ENCODE data around the gene TBCE. TPM values are rescaled to one million over a fixed set of nuclear protein-coding genes. Genes with fewer than 3 reads are reported as not detected.

TBCE gene
- total and polyA plus RNA-seq, 9 of the 15 experiments (the other 6 are each of a cell fraction or from before 2014, with no cell fraction given) = 52.6 to 92.1 (median 82.1) TPM

- TF ChIP-seq LCOR (CRISPR knock-in tag; IDR thresholded peaks at IDR 0.05) (peak; percentile 25; the same call in 1 of the 2 replicates), ZNF274 (IDR thresholded peaks at IDR 0.05; ENCODE audit: borderline replicate concordance, low read depth, low read length) (no peak), XRCC4 (IDR thresholded peaks at IDR 0.05; ENCODE audit: extremely low read depth, insufficient read depth, insufficient read length) (no peak), TAL1 (IDR thresholded peaks at IDR 0.05) (no peak), PHF21A (IDR thresholded peaks at IDR 0.05; ENCODE audit: borderline replicate concordance, low read depth) (no peak), CREM (IDR thresholded peaks at IDR 0.05; ENCODE audit: low read depth) (no peak), HDAC1 (IDR thresholded peaks at IDR 0.05) (peak in 1 of 2 experiments; percentile 63; a peak in 2 of 4 replicates), ZNF445 (CRISPR knock-in tag; IDR thresholded peaks at IDR 0.05; ENCODE audit: low read depth) (no peak), THAP7 (CRISPR knock-in tag; IDR thresholded peaks at IDR 0.05) (no peak), ZFP36 (IDR thresholded peaks at IDR 0.05; ENCODE audit: low read depth, low read length, partially characterized antibody) (no peak), XRCC3 (IDR thresholded peaks at IDR 0.05) (no peak), SRSF9 (IDR thresholded peaks at IDR 0.05; ENCODE audit: borderline replicate concordance, low read depth, low read length) (no peak), SP1 (CRISPR knock-in tag; IDR thresholded peaks at IDR 0.05) (peak; percentile 6; the same call in 1 of the 2 replicates), ARID3A (IDR thresholded peaks at IDR 0.05; ENCODE audit: borderline replicate concordance, low read depth, low read length) (no peak), PATZ1 (CRISPR knock-in tag; IDR thresholded peaks at IDR 0.05; ENCODE audit: borderline replicate concordance) (peak; percentile 66; the same call in 1 of the 2 replicates), CXXC5 (CRISPR knock-in tag; IDR thresholded peaks at IDR 0.05) (no peak; the same call in 1 of the 2 replicates), ZSCAN32 (CRISPR knock-in tag; IDR thresholded peaks at IDR 0.05) (no peak)
- TF ChIP-seq, protein P1, sequence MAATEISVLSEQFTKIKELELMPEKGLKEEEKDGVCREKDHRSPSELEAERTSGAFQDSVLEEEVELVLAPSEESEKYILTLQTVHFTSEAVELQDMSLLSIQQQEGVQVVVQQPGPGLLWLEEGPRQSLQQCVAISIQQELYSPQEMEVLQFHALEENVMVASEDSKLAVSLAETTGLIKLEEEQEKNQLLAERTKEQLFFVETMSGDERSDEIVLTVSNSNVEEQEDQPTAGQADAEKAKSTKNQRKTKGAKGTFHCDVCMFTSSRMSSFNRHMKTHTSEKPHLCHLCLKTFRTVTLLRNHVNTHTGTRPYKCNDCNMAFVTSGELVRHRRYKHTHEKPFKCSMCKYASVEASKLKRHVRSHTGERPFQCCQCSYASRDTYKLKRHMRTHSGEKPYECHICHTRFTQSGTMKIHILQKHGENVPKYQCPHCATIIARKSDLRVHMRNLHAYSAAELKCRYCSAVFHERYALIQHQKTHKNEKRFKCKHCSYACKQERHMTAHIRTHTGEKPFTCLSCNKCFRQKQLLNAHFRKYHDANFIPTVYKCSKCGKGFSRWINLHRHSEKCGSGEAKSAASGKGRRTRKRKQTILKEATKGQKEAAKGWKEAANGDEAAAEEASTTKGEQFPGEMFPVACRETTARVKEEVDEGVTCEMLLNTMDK (IDR thresholded peaks at IDR 0.05; ENCODE audit: borderline replicate concordance, insufficient read depth, low read depth, low read length, poor library complexity, severe bottlenecking) = no peak
Observed at GRCh38 chr1:235327559-235328270, 39.5 kb upstream of the TBCE start, which contains the start of gene ARID4B (continued).
